GM10266 (cell line): Measurements from ENCODE around the gene DDX54.

ENCODE experiments used
- DNase-seq: peaks from one replicate; pipeline ENCODE4 v3.0.0; 2012; ENCODE audit errors: extremely low spot score
- TF ChIP-seq, protein P1 (sequence below): IDR thresholded peaks from 2 replicates; pipeline ENCODE4 v1.5.1; 2012; ENCODE audit warnings: mild to moderate bottlenecking, low read depth; ENCODE audit not compliant: control insufficient read depth, insufficient read depth; ENCODE audit errors: missing control alignments

The DDX54 gene

GRCh38 chr12:113186033-113186365, 721 bp upstream of the DDX54 start:
- no peak for DNase-seq
- TF ChIP-seq, protein P1, sequence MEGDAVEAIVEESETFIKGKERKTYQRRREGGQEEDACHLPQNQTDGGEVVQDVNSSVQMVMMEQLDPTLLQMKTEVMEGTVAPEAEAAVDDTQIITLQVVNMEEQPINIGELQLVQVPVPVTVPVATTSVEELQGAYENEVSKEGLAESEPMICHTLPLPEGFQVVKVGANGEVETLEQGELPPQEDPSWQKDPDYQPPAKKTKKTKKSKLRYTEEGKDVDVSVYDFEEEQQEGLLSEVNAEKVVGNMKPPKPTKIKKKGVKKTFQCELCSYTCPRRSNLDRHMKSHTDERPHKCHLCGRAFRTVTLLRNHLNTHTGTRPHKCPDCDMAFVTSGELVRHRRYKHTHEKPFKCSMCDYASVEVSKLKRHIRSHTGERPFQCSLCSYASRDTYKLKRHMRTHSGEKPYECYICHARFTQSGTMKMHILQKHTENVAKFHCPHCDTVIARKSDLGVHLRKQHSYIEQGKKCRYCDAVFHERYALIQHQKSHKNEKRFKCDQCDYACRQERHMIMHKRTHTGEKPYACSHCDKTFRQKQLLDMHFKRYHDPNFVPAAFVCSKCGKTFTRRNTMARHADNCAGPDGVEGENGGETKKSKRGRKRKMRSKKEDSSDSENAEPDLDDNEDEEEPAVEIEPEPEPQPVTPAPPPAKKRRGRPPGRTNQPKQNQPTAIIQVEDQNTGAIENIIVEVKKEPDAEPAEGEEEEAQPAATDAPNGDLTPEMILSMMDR: no peak

DNA sequence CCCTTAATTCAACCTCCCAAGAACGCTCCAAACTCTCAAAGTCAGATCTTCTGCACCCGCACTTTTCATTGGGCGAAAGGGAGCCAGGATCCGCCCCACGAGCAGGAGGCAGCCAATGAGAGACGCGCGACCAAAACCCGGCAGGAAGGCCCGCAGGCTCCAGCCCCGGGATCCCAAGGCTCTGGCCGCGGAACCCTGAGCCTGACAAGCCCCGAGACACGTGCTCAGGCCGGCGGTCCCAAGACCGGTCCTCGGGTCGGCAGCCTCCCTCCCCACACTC, 438 bp downstream of the DDX54 start:
- DNase-seq: peak; percentile 93
- TF ChIP-seq, protein P1: no peak

DNA sequence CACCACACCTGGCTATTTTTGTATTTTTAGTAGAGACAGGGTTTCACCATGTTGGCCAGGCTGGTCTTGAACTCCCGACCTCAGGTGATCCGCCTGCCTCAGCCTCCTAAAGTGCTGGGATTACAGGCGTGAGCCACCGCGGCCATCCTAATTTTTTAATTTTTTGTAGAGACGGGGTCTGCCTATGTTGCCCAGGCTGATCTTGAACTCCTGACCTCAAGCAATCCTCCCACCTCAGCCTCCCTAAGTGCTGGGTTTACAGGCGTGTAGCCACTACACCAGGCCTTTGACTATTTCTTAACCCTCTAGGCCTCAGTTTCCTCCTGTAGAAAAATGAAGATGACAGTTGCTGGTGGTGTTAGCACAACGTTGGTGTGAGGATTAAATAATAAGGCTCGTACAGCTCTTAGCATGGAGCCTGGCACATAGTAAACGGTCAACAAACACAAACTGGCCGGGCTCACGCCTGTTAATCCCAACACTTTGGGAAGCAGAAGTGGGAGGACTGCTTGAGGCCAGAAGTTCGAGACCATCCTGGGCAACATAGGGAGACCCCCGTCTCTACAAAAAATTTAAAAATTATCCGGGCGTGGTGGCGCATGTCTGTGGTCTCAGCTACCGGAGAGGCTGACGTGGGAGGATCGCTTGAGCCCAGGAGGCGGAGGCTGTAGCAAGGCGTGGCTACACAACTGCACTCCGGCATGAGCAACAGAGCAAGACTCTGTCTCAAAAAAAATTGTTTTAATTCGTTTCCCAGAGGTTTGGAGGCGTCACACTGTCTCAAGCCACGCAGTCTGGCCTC, 979 bp downstream of the DDX54 start:
- DNase-seq: no peak
- TF ChIP-seq, protein P1: no peak

- TF ChIP-seq, protein P1: no peak
Observed at GRCh38 chr12:113183030-113183589, 2.2 kb downstream of the DDX54 start.

DNA sequence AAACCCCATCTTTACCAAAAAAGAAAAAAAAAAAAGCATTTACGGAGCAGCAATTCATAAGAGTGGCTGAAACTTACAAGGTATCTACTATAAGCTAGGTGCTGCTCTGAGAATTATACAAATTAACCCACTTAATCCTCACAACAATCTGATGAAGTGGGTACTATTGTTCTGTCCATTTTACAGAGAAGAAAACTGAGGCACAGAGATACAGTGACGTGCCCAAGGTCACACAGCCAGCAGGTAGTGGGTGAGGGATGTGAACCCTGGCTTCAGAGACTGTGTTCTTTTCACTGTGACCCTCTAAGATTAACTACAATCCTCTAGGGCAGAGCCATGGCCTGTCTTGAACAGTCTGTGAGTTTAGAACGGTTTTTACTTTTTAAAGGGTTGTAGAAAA, 3.3 kb downstream of the DDX54 start:
- TF ChIP-seq, protein P1: no peak
- DNase-seq: no peak

More at GRCh38 chr12:113183030-113183589, 2.2 kb downstream of the DDX54 start:
- no peak for DNase-seq

DNA sequence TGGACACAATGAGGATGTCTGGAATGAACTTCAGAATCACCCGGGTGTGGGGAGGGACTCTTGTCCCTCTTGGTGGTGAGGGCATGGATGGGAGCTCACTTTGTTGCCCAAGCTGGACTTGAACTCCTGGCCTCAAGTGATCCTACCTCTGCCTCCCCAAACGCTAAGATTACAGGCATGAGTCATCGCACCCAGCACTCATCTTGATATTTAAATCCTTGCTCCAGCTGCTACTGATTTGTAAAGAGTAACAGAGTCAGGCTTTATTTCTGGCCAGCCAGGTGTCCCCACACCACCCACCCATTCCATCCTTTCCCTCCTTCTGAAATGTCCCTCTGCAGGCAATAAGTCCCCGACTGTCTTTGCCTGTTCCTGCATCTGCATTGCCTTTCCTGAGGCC, 4.9 kb downstream of the DDX54 start:
- no peak for DNase-seq

DNA sequence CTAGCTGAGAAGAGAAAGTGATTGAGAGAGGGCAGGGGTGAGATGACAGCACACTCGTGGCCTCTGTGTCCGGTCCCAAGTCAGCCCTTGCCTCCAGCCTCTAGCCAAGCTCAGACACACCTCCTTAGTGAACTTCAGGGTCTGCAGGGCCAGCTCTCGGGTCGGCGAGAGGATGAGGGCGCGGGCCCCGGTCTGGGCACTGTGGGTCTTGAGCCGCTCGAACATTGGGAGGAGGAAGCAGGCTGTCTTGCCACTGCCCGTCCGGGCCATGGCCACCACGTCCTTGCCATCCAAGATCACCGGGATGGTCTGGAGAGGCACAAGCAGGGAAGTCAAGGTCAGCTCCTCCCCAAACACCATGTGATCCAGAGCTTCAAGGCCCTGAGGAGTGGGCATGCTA, 6.3 kb downstream of the DDX54 start:
- TF ChIP-seq, protein P1: no peak
- DNase-seq: no peak

More for the DNA sequence above, 4.9 kb downstream of the DDX54 start:
- TF ChIP-seq, protein P1: no peak
